ENCODE measurements around the gene COA1.
"Not testable (repeated sequence)": the region's sequence is repeated elsewhere in the genome, so short reads cannot be mapped to it uniquely, and the experiment has no call there.

Gene COA1

GRCh38 chr7:43749383-43749940 is 20.1 kb upstream of the COA1 start:
- no peak overlapping the region for H3K27ac ChIP-seq (ENCODE audit: low read depth, low read length)
- H3K27me3 ChIP-seq (ENCODE audit: control insufficient read depth in 1 of 2, insufficient read depth in 2 of 2, low read length in 2 of 2), result peaks cover 0 to 5% of the 10 kb centered on the region in 2 donors
- H3K9me3 ChIP-seq (ENCODE audit: control insufficient read depth in 1 of 2, low read length in 2 of 2), result no peaks in the 10 kb centered on the region
- no peak overlapping the region for H3K9ac ChIP-seq (ENCODE audit: low read depth in 1 of 2, low read length in 2 of 2)
- no peaks in the 10 kb centered on the region for H3K36me3 ChIP-seq (ENCODE audit: control insufficient read depth in 1 of 2, insufficient read depth in 2 of 2, low read length in 2 of 2)
- H3K4me1 ChIP-seq (ENCODE audit: control insufficient read depth in 1 of 2, insufficient read depth in 2 of 2, low read length in 2 of 2), result no peaks in the 10 kb centered on the region
- no peak overlapping the region for H3K4me3 ChIP-seq (ENCODE audit: low read depth in 1 of 2, low read length in 2 of 2)

DNA sequence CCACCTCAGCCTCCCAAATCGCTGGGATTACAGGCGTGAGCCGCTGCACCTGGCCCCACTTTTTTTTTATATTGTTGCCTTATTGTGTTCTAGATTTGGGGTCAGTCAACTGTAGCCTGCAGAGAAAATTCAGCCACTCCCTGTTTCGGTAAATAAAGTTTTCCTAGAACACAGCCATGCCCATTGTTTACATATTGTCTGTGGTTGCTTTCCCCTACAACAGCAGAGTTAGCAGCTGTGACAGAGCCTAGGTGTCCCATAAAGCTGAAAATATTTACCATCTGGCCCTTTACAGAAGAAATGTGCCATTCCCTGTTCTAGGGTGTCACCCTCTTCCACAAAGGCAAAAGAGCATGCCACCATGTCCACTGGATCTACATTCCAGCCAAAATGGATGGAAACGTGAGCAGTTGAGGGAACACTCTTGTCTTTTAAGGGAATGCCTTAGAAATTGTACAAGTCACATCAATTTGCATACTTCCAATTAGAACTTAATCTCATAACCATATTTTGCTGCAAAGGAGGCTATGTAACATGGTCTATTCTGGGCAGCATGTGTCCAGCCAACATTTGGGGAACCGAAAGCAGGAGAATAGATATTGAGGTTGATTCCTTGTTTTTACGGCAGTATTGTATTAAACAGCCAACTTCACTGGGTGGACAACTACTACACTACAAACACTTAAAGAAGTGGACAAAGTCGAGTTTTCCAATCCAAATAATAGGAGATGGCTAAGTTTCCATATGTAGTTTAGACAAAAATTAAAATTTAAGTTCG is 18.2 kb upstream of the COA1 start:
- Histone ChIP-seq H3K27me3 (ENCODE audit: control insufficient read depth in 1 of 2, insufficient read depth in 2 of 2, low read length in 2 of 2) (peaks cover 0 to 5% of the 10 kb centered on the region in 2 donors), H3K36me3 (ENCODE audit: control insufficient read depth in 1 of 2, insufficient read depth in 2 of 2, low read length in 2 of 2) (no peaks in the 10 kb centered on the region), H3K9ac (ENCODE audit: low read depth in 1 of 2, low read length in 2 of 2) (no peak overlapping the region), H3K4me1 (ENCODE audit: control insufficient read depth in 1 of 2, insufficient read depth in 2 of 2, low read length in 2 of 2) (no peaks in the 10 kb centered on the region), H3K9me3 (ENCODE audit: control insufficient read depth in 1 of 2, low read length in 2 of 2) (no peaks in the 10 kb centered on the region), H3K4me3 (ENCODE audit: low read depth in 1 of 2, low read length in 2 of 2) (no peak overlapping the region), H3K27ac (ENCODE audit: low read depth, low read length) (no peak overlapping the region)

- Histone ChIP-seq H3K4me1 (ENCODE audit: control insufficient read depth in 1 of 2, insufficient read depth in 2 of 2, low read length in 2 of 2) (no peaks in the 10 kb centered on the region), H3K36me3 (ENCODE audit: control insufficient read depth in 1 of 2, insufficient read depth in 2 of 2, low read length in 2 of 2) (no peaks in the 10 kb centered on the region), H3K9me3 (ENCODE audit: control insufficient read depth in 1 of 2, low read length in 2 of 2) (no peaks in the 10 kb centered on the region), H3K4me3 (ENCODE audit: low read depth in 1 of 2, low read length in 2 of 2) (no peak overlapping the region), H3K27me3 (ENCODE audit: control insufficient read depth in 1 of 2, insufficient read depth in 2 of 2, low read length in 2 of 2) (peaks cover 0 to 3% of the 10 kb centered on the region in 2 donors), H3K27ac (ENCODE audit: low read depth, low read length) (no peak overlapping the region), H3K9ac (ENCODE audit: low read depth in 1 of 2, low read length in 2 of 2) (no peak overlapping the region)
Observed at GRCh38 chr7:43742692-43743091, 13.4 kb upstream of the COA1 start.

DNA sequence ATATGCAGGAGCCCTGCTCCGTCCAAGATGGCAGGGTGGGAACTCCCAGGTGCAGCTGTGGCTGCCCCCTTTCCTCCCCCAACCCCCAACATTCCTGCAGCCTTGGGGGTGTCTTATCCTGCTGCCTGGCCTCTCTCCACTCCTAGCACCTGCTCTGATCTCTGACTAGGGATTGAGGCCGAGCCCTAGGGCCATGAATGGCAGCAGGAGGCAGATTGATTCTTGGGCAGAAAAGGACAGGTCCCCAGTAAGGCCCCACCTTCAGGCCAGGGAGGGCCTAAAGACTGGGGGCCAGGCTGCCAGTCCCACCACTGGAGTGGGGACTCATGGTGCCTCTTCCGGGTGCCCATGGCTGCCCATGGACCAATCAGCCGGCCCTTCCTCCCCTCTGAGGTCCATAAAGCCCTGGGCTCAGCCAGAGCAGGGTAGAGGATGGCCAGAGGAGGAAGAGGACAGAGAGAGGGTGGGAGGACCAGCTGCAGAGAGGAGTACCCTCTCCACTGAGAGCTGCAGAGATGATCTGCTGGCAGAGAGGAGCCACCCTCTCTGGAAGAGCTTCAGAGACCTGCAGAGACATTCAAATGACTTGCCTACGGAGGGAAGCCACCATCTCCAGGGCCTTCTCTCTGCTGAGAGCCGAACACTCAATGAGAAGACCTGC is 8.3 kb upstream of the COA1 start:
- no peak overlapping the region for H3K9ac ChIP-seq (ENCODE audit: low read depth in 1 of 2, low read length in 2 of 2)
- no peak overlapping the region for H3K27ac ChIP-seq (ENCODE audit: low read depth, low read length)

DNA sequence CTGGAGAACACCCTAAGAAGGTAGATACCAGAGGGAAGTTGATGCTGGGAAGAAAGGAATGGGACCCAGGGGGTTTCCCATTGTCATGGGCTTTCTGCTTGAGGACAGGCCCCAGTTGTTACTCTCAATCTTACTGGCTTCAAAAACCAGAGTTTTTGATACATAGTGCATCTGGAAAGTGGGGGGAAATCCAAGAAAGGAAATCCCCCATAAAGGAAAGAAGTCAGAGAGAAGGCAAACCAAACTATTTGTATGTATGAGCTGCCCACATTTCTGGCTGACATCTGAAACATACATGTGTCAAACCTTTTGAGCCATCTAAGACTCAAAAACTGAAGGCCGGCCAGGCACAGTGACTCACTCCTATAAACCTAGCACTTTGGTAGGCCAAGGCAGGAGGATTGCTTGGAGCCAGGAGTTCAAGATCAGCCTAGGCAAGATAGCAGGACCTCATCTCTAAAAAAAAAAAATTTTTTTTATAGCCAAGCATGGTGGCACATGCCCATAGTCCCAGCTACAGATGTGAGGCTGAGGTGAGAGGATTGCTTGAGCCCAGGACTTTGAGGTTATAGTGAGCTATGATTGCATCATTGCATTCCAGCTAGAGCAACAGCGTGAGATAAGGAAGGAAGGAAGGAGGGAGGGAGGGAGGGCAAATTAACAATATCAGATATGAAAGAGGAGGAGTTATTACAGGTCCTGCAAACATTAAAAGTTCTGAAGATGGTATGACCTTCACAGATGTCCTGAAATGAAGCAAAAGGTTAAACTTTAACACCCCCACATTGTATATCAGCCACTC is 6.7 kb upstream of the COA1 start:
- no peak overlapping the region for H3K27ac ChIP-seq (ENCODE audit: low read depth, low read length)
- H3K9me3 ChIP-seq (ENCODE audit: control insufficient read depth in 1 of 2, low read length in 2 of 2), result no peaks in the 10 kb centered on the region
- peaks cover 3% of the 10 kb centered on the region in 2 donors for H3K4me1 ChIP-seq (ENCODE audit: control insufficient read depth in 1 of 2, insufficient read depth in 2 of 2, low read length in 2 of 2)
- no peak overlapping the region for H3K4me3 ChIP-seq (ENCODE audit: low read depth in 1 of 2, low read length in 2 of 2)
- H3K9ac ChIP-seq (ENCODE audit: low read depth in 1 of 2, low read length in 2 of 2), result no peak overlapping the region
- H3K27me3 ChIP-seq (ENCODE audit: control insufficient read depth in 1 of 2, insufficient read depth in 2 of 2, low read length in 2 of 2), result no peaks in the 10 kb centered on the region
- no peaks in the 10 kb centered on the region for H3K36me3 ChIP-seq (ENCODE audit: control insufficient read depth in 1 of 2, insufficient read depth in 2 of 2, low read length in 2 of 2)

More for the DNA sequence above, 8.3 kb upstream of the COA1 start:
- H3K4me1 ChIP-seq (ENCODE audit: control insufficient read depth in 1 of 2, insufficient read depth in 2 of 2, low read length in 2 of 2), result peaks cover 3% of the 10 kb centered on the region in 2 donors
- no peaks in the 10 kb centered on the region for H3K36me3 ChIP-seq (ENCODE audit: control insufficient read depth in 1 of 2, insufficient read depth in 2 of 2, low read length in 2 of 2)
- H3K9me3 ChIP-seq (ENCODE audit: control insufficient read depth in 1 of 2, low read length in 2 of 2), result no peaks in the 10 kb centered on the region
- no peaks in the 10 kb centered on the region for H3K27me3 ChIP-seq (ENCODE audit: control insufficient read depth in 1 of 2, insufficient read depth in 2 of 2, low read length in 2 of 2)
- no peak overlapping the region for H3K4me3 ChIP-seq (ENCODE audit: low read depth in 1 of 2, low read length in 2 of 2)

- Histone ChIP-seq H3K9ac (ENCODE audit: low read depth in 1 of 2, low read length in 2 of 2) (no peak overlapping the region), H3K27me3 (ENCODE audit: control insufficient read depth in 1 of 2, insufficient read depth in 2 of 2, low read length in 2 of 2) (no peaks in the 10 kb centered on the region), H3K4me1 (ENCODE audit: control insufficient read depth in 1 of 2, insufficient read depth in 2 of 2, low read length in 2 of 2) (peaks cover 3% of the 10 kb centered on the region in 2 donors), H3K4me3 (ENCODE audit: low read depth in 1 of 2, low read length in 2 of 2) (no peak overlapping the region), H3K36me3 (ENCODE audit: control insufficient read depth in 1 of 2, insufficient read depth in 2 of 2, low read length in 2 of 2) (no peaks in the 10 kb centered on the region), H3K9me3 (ENCODE audit: control insufficient read depth in 1 of 2, low read length in 2 of 2) (no peaks in the 10 kb centered on the region), H3K27ac (ENCODE audit: low read depth, low read length) (no peak overlapping the region)
Observed at GRCh38 chr7:43735403-43735801, 6.1 kb upstream of the COA1 start.

DNA sequence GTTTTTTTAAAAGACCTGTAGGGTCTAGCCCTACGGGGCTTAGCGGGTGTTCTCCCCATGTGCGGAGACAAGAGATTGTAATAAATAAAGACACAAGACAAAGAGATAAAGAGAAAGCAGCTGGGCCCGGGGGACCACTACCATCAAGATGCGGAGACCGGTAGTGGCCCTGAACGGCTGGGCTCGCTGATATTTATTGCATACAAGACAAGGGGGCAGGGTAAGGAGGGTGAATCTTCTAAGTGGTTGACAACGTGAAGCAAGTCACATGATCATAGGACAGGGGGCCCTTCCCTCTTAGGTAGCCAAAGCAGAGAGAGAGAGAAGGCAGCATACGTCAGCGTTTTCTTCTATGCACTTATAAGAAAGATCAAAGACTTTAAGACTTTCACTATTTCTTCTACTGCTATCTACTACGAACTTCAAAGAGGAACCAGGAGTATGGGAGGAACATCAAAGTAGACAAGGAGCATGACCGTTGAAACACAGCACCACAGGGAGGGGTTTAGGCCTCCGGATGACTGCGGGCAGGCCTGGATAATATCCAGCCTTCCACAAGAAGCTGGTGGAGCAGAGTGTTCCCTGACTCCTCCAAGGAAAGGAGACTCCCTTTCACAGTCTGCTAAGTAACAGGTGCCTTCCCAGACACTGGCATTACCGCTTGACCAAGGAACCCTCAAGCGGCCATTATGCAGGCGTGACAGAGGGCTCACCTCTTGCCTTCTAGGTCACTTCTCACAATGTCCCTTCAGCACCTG is 5.4 kb upstream of the COA1 start:
- H3K4me1 ChIP-seq (ENCODE audit: control insufficient read depth in 1 of 2, insufficient read depth in 2 of 2, low read length in 2 of 2); H3K9me3 ChIP-seq (ENCODE audit: control insufficient read depth in 1 of 2, low read length in 2 of 2); H3K36me3 ChIP-seq (ENCODE audit: control insufficient read depth in 1 of 2, insufficient read depth in 2 of 2, low read length in 2 of 2); H3K9ac ChIP-seq (ENCODE audit: low read depth in 1 of 2, low read length in 2 of 2); H3K4me3 ChIP-seq (ENCODE audit: low read depth in 1 of 2, low read length in 2 of 2); H3K27ac ChIP-seq (ENCODE audit: low read depth, low read length); H3K27me3 ChIP-seq (ENCODE audit: control insufficient read depth in 1 of 2, insufficient read depth in 2 of 2, low read length in 2 of 2): not testable (repeated sequence)

DNA sequence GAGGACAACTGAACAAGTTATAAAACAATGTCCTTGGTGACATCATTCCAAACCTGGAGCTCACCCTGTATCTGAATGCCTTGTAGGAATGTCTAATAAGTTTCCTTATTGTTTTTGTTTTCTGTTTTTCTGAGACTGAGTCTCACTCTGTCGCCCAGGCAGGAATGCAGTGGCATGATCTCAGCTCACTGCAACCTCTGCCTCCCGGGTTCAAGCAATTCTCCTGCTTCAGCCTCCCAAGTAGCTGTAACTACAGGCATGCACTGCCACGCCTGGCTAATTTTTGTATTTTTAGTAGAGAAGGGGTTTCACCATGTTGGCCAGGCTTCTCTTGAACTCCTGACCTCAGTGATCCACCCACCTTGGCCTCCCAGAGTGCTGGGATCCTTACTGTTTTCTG is 2.2 kb upstream of the COA1 start:
- H3K36me3 ChIP-seq (ENCODE audit: control insufficient read depth in 1 of 2, insufficient read depth in 2 of 2, low read length in 2 of 2); H3K27me3 ChIP-seq (ENCODE audit: control insufficient read depth in 1 of 2, insufficient read depth in 2 of 2, low read length in 2 of 2); H3K9ac ChIP-seq (ENCODE audit: low read depth in 1 of 2, low read length in 2 of 2); H3K4me3 ChIP-seq (ENCODE audit: low read depth in 1 of 2, low read length in 2 of 2); H3K9me3 ChIP-seq (ENCODE audit: control insufficient read depth in 1 of 2, low read length in 2 of 2); H3K27ac ChIP-seq (ENCODE audit: low read depth, low read length): not testable (repeated sequence)
- H3K4me1 ChIP-seq (ENCODE audit: control insufficient read depth in 1 of 2, insufficient read depth in 2 of 2, low read length in 2 of 2), result peaks cover 13 to 16% of the 10 kb centered on the region in 2 donors

DNA sequence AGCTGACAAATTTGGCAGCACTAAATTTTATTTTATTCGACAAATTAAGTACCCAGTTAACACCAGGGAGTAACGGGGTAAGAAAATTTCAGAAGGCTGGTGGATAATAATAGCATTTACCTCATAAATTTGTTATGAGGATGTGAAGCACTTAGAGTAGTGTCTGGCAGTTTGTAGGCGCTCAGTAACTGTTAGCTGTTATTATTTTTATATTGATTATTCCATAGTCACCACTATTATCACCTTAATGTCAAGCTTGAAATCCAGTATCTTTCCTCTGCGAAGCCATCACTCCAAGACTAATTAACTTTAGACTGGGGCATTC is 563 bp upstream of the COA1 start:
- H3K4me3 ChIP-seq (ENCODE audit: low read depth in 1 of 2, low read length in 2 of 2), result peak overlapping the region; percentile 85 to 98
- no peaks in the 10 kb centered on the region for H3K36me3 ChIP-seq (ENCODE audit: control insufficient read depth in 1 of 2, insufficient read depth in 2 of 2, low read length in 2 of 2)
- peaks cover 12 to 13% of the 10 kb centered on the region in 2 donors for H3K4me1 ChIP-seq (ENCODE audit: control insufficient read depth in 1 of 2, insufficient read depth in 2 of 2, low read length in 2 of 2)
- no peaks in the 10 kb centered on the region for H3K27me3 ChIP-seq (ENCODE audit: control insufficient read depth in 1 of 2, insufficient read depth in 2 of 2, low read length in 2 of 2)
- H3K27ac ChIP-seq (ENCODE audit: low read depth, low read length), result peak overlapping the region; percentile 36
- H3K9ac ChIP-seq (ENCODE audit: low read depth in 1 of 2, low read length in 2 of 2), result peak overlapping the region; percentile 83 to 90
- H3K9me3 ChIP-seq (ENCODE audit: control insufficient read depth in 1 of 2, low read length in 2 of 2), result no peaks in the 10 kb centered on the region

All from duodenal mucosa (tissue), 2 donors.